Loucy (cell line): ENCODE data around the gene GJA10.

Source experiments
- H2AFZ ChIP-seq: fragments of 200-600 bp; sonication (generic); 2 replicates; pipeline ENCODE4 v1.6.0; 2016; ENCODE audit warnings: antibody characterized with exemption, mild to moderate bottlenecking, low read length, moderate library complexity
- H3F3A ChIP-seq: fragments of 200-600 bp; 2 replicates; pipeline ENCODE4 v1.6.0; 2016; ENCODE audit warnings: antibody characterized with exemption, low read depth, mild to moderate bottlenecking
- H3K27me3 ChIP-seq: fragments of 200-600 bp; sonication (generic); 2 replicates; pipeline ENCODE4 v1.6.1; 2014; ENCODE audit warnings: low read length, mild to moderate bottlenecking; ENCODE audit not compliant: insufficient read depth, poor library complexity, severe bottlenecking
- H3K36me3 ChIP-seq: fragments of 200-600 bp; sonication (generic); 2 replicates; pipeline ENCODE4 v1.6.1; 2016; ENCODE audit warnings: low read length; ENCODE audit not compliant: insufficient read depth
- H3K4me1 ChIP-seq: fragments of 200-600 bp; sonication (generic); 2 replicates; pipeline ENCODE4 v1.5.1; 2014; ENCODE audit warnings: low read length, mild to moderate bottlenecking; ENCODE audit not compliant: insufficient read depth, poor library complexity, severe bottlenecking
- H3K4me2 ChIP-seq: fragments of 200-600 bp; sonication (generic); 2 replicates; pipeline ENCODE4 v1.6.0; 2014; ENCODE audit warnings: antibody characterized with exemption, low read length, low read depth, mild to moderate bottlenecking; ENCODE audit not compliant: poor library complexity, severe bottlenecking
- H3K4me3 ChIP-seq: fragments of 200-600 bp; sonication (generic); 2 replicates; pipeline ENCODE4 v1.5.1; 2014; ENCODE audit warnings: low read length, mild to moderate bottlenecking, mixed read lengths; ENCODE audit not compliant: poor library complexity, severe bottlenecking
- H3K79me2 ChIP-seq: fragments of 200-600 bp; sonication (generic); 2 replicates; pipeline ENCODE4 v1.6.1; 2014; ENCODE audit warnings: low read length; ENCODE audit not compliant: insufficient read depth
- H3K9ac ChIP-seq: fragments of 200-600 bp; sonication (generic); 2 replicates; pipeline ENCODE4 v1.6.0; 2014; ENCODE audit warnings: mild to moderate bottlenecking, low read depth, low read length, moderate library complexity; ENCODE audit not compliant: poor library complexity, severe bottlenecking
- H3K9me2 ChIP-seq: fragments of 200-600 bp; sonication (generic); replicated peaks from 2 replicates; pipeline ENCODE4 v1.6.1; 2016; ENCODE audit warnings: low read depth, low read length, mixed read lengths
- H3K9me3 ChIP-seq: fragments of 200-600 bp; sonication (generic); 2 replicates; pipeline ENCODE4 v1.6.1; 2014; ENCODE audit warnings: mild to moderate bottlenecking, antibody characterized with exemption, low read length, low read depth; ENCODE audit not compliant: insufficient read depth
- H4K20me1 ChIP-seq: fragments of 200-600 bp; sonication (generic); 2 replicates; pipeline ENCODE4 v1.6.0; 2014; ENCODE audit warnings: antibody characterized with exemption, low read length, mild to moderate bottlenecking; ENCODE audit not compliant: insufficient read depth, poor library complexity, severe bottlenecking
- CTCF ChIP-seq: fragments of 200-600 bp; sonication (generic); conservative IDR thresholded peaks from 2 replicates; pipeline ENCODE4 v1.5.1; 2014; ENCODE audit warnings: mild to moderate bottlenecking, antibody characterized with exemption, low read length
- EZH2phosphoT487 ChIP-seq: fragments of 200-600 bp; IDR thresholded peaks from 2 replicates; pipeline ENCODE4 v1.6.1; 2018; ENCODE audit warnings: antibody characterized with exemption, mild to moderate bottlenecking, moderate library complexity, borderline replicate concordance

The GJA10 gene

GRCh38 chr6:89941031-89941762 lies 46.9 kb downstream of the GJA10 start:
- Histone ChIP-seq H3K4me1 (no peaks in the 10 kb centered on the region), H3K4me3 (no peak overlapping the region), H3K27me3 (no peaks in the 10 kb centered on the region), H3K36me3 (peaks cover 27% of the 10 kb centered on the region; the same call in 1 of the 2 replicates), H3K4me2 (no peak overlapping the region), H3K9me3 (no peaks in the 10 kb centered on the region), H3K79me2 (no peaks in the 10 kb centered on the region), H3K9me2 (no peaks in the 10 kb centered on the region), H2AFZ (no peak overlapping the region), H3K9ac (no peak overlapping the region), H4K20me1 (no peaks in the 10 kb centered on the region), H3F3A (no peaks in the 10 kb centered on the region)
- TF ChIP-seq CTCF, result no peak
- no peak for TF ChIP-seq EZH2phosphoT487

GRCh38 chr6:89941763-89942497 lies 47.7 kb downstream of the GJA10 start:
- H3K36me3 ChIP-seq, result peaks cover 19% of the 10 kb centered on the region; the same call in 1 of the 2 replicates
- H3K4me2 ChIP-seq, result no peak overlapping the region
- H3K27me3 ChIP-seq, result no peaks in the 10 kb centered on the region
- no peak overlapping the region for H3K9ac ChIP-seq
- H3K9me3 ChIP-seq, result no peaks in the 10 kb centered on the region
- no peaks in the 10 kb centered on the region for H3K9me2 ChIP-seq
- no peaks in the 10 kb centered on the region for H3K79me2 ChIP-seq
- no peak overlapping the region for H3K4me3 ChIP-seq
- H3K4me1 ChIP-seq, result no peaks in the 10 kb centered on the region
- H3F3A ChIP-seq, result no peaks in the 10 kb centered on the region
- no peaks in the 10 kb centered on the region for H4K20me1 ChIP-seq
- no peak for TF ChIP-seq CTCF
- TF ChIP-seq EZH2phosphoT487, result no peak
- H2AFZ ChIP-seq, result no peak overlapping the region

GRCh38 chr6:89942601-89943000 lies 48.3 kb downstream of the GJA10 start:
- Histone ChIP-seq H2AFZ (no peak overlapping the region), H3K27me3 (no peaks in the 10 kb centered on the region), H3K9ac (no peak overlapping the region), H3F3A (no peaks in the 10 kb centered on the region), H3K4me2 (no peak overlapping the region), H3K9me3 (no peaks in the 10 kb centered on the region), H3K4me1 (no peaks in the 10 kb centered on the region), H3K79me2 (no peaks in the 10 kb centered on the region), H3K9me2 (no peaks in the 10 kb centered on the region), H3K4me3 (no peak overlapping the region), H3K36me3 (peaks cover 14% of the 10 kb centered on the region; the same call in 1 of the 2 replicates), H4K20me1 (no peaks in the 10 kb centered on the region)
- TF ChIP-seq CTCF (no peak), EZH2phosphoT487 (no peak)
